ENCODE measurements around the gene PDE4D.

PDE4D gene

DNA sequence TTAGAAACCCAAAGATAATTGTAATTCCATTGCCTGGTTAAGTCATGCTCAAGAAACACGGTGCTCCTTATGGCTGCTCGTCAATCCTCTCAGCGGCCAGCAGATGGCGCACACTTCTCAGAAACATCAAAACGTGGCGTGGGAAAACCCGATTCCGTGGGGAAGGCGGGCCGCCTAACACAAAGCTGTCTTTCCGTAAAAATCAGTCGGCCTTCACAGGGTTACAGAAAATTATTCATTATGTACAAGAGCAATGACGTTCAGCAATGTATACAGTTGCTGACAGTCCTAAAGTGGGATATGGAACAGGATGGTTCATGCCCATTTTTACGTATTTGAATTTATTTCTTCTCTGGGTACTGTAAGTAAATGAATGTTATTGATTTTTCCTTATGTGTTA lies 83.5 kb downstream of the PDE4D start:
- Histone ChIP-seq H3K4me3 (no peak overlapping the region), H3K9me3 (no peaks in the 10 kb centered on the region), H3K27me3 (ENCODE audit: low read depth) (no peaks in the 10 kb centered on the region), H3K36me3 (replicated peaks) (no peaks in the 10 kb centered on the region), H3K4me1 (no peaks in the 10 kb centered on the region)
- peak; percentile 44 to 77 for DNase-seq (ENCODE audit: low spot score in 2 of 2)
- in situ Hi-C loops (cut with MboI; ENCODE audit: low sequenced_read_pairs) = loop anchor here (25.0 kb wide), 3 partner anchors 477 to 852 kb away; no protein-coding TSS in a partner anchor

DNA sequence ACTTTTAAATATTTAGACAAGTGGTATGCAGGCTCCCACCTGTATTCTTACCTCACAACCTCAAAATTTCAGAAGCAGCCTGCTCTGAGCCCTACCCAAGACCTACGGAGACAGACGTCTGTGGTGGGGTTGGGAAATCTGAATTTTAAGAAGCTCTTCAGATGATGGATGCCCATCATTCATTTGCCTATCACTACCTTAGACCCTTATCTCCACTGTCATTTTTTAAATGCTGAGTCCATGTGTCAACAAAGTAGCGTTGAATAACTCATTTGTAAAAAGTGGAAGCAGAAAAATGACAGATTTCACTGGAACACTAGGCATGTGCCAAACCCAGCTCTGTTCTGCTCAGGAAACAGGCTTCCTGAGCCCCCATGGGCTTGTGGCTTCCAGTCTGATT lies 85.7 kb downstream of the PDE4D start:
- Histone ChIP-seq H3K4me1 (no peaks in the 10 kb centered on the region), H3K9me3 (no peaks in the 10 kb centered on the region), H3K36me3 (replicated peaks) (no peaks in the 10 kb centered on the region), H3K4me3 (no peak overlapping the region), H3K27me3 (ENCODE audit: low read depth) (no peaks in the 10 kb centered on the region)
- no peak for DNase-seq (ENCODE audit: low spot score in 2 of 2)
- in situ Hi-C loops (cut with MboI; ENCODE audit: low sequenced_read_pairs) = loop anchor here (25.0 kb wide), 3 partner anchors 479 to 854 kb away; no protein-coding TSS in a partner anchor

GRCh38 chr5:59800347-59800893 lies 93.1 kb downstream of the PDE4D start:
- no peak for DNase-seq (ENCODE audit: low spot score in 2 of 2)
- in situ Hi-C loops (cut with MboI; ENCODE audit: low sequenced_read_pairs) = loop anchor here (25.0 kb wide), 3 partner anchors 487 to 862 kb away; no protein-coding TSS in a partner anchor
- Histone ChIP-seq H3K27me3 (ENCODE audit: low read depth) (0 out of 2 replicates have a peak, but pooled peaks cover 2% of the 10 kb centered on the region), H3K9me3 (no peaks in the 10 kb centered on the region), H3K36me3 (replicated peaks) (no peaks in the 10 kb centered on the region), H3K4me1 (no peaks in the 10 kb centered on the region), H3K4me3 (no peak overlapping the region)

- H3K9me3 ChIP-seq = no peaks in the 10 kb centered on the region
- peak; percentile 31 to 60 for DNase-seq (ENCODE audit: low spot score in 2 of 2)
- no peaks in the 10 kb centered on the region for H3K36me3 ChIP-seq (replicated peaks)
- in situ Hi-C loops (cut with MboI; ENCODE audit: low sequenced_read_pairs) = loop anchor here (25.0 kb wide), 3 partner anchors 487 to 862 kb away; no protein-coding TSS in a partner anchor
- H3K4me3 ChIP-seq = no peak overlapping the region
- H3K4me1 ChIP-seq = no peaks in the 10 kb centered on the region
- H3K27me3 ChIP-seq (ENCODE audit: low read depth) = 0 out of 2 replicates have a peak, but pooled peaks cover 2% of the 10 kb centered on the region
Observed at GRCh38 chr5:59799668-59800346, 93.7 kb downstream of the PDE4D start.

GRCh38 chr5:59798862-59799667 lies 94.5 kb downstream of the PDE4D start:
- Histone ChIP-seq H3K36me3 (replicated peaks) (no peaks in the 10 kb centered on the region), H3K4me1 (no peaks in the 10 kb centered on the region), H3K9me3 (no peaks in the 10 kb centered on the region), H3K27me3 (ENCODE audit: low read depth) (0 out of 2 replicates have a peak, but pooled peaks cover 2% of the 10 kb centered on the region), H3K4me3 (no peak overlapping the region)
- in situ Hi-C loops (cut with MboI; ENCODE audit: low sequenced_read_pairs) = no loop called here
- DNase-seq (ENCODE audit: low spot score in 2 of 2) = no peak

DNA sequence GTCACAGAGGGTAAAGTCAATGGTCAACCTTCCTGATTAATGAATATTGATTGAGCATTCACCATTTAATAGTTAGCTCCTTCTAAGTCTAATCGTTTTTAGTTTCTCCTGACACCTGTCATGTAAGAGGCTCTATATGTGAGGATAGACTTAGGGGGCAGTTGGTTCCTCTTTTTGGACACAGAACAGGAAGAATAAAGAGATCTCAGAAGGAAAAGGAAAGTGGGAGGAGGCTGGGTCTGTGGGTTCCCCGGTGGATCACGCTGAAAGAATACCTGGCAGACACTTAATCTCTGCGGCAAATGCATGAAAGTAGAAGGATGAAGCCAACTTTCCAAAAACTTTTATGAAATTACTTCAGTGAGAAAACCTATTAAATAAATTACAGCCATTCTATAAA lies 98.4 kb downstream of the PDE4D start:
- Histone ChIP-seq H3K27me3 (ENCODE audit: low read depth) (0 out of 2 replicates have a peak, but pooled peaks cover 6% of the 10 kb centered on the region), H3K4me3 (no peak overlapping the region), H3K4me1 (no peaks in the 10 kb centered on the region), H3K9me3 (no peaks in the 10 kb centered on the region), H3K36me3 (replicated peaks) (no peaks in the 10 kb centered on the region)
- DNase-seq (ENCODE audit: low spot score in 2 of 2) = no peak
- in situ Hi-C loops (cut with MboI; ENCODE audit: low sequenced_read_pairs) = no loop called here

- Histone ChIP-seq H3K4me1 (no peaks in the 10 kb centered on the region), H3K9me3 (no peaks in the 10 kb centered on the region), H3K4me3 (no peak overlapping the region), H3K27me3 (ENCODE audit: low read depth) (0 out of 2 replicates have a peak, but pooled peaks cover 6% of the 10 kb centered on the region), H3K36me3 (replicated peaks) (no peaks in the 10 kb centered on the region)
- in situ Hi-C loops (cut with MboI; ENCODE audit: low sequenced_read_pairs) = no loop called here
- DNase-seq (ENCODE audit: low spot score in 2 of 2) = no peak
Observed at GRCh38 chr5:59792983-59793585, 100.4 kb downstream of the PDE4D start.

- Histone ChIP-seq H3K4me3 (no peak overlapping the region), H3K4me1 (no peaks in the 10 kb centered on the region), H3K27me3 (ENCODE audit: low read depth) (0 out of 2 replicates have a peak, but pooled peaks cover 6% of the 10 kb centered on the region), H3K9me3 (no peaks in the 10 kb centered on the region), H3K36me3 (replicated peaks) (no peaks in the 10 kb centered on the region)
- in situ Hi-C loops (cut with MboI; ENCODE audit: low sequenced_read_pairs) = no loop called here
- DNase-seq (ENCODE audit: low spot score in 2 of 2) = no peak
Observed at GRCh38 chr5:59791617-59792016, 101.9 kb downstream of the PDE4D start.

DNA sequence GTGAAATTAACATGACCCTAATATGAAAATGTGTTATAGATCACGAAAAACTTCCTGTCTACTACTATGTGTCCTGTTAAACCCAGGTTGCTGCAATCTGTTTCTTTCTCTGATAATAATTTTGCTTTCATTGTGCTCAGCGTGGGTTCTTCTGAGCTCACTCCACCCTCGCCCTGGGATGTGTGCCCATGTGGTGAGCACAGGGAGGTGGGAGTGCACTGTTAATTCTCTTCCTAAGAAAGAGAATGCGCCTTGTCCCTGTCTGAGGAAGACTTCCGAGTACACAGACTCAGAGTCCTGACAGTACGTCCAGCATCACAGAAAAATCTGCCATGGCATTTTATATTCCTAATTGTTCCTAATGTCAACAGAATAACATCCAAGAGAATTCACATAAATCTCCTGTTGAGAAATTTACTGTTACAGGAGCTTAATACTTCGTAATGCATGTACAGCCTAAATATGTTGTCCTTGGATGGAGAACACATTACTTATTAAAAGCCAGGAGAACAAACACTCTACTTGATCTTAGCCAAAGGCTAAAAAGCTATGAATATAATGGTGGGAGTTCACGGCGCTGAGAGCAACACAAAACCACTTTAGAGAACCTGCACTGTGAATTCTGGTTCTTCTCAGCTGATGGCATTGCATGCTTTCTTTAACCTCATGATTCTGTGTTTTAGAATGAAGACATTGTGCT lies 102.6 kb downstream of the PDE4D start:
- in situ Hi-C loops (cut with MboI; ENCODE audit: low sequenced_read_pairs) = no loop called here
- 0 out of 2 replicates have a peak, but pooled peaks cover 5% of the 10 kb centered on the region for H3K27me3 ChIP-seq (ENCODE audit: low read depth)
- H3K9me3 ChIP-seq = no peaks in the 10 kb centered on the region
- H3K4me1 ChIP-seq = no peaks in the 10 kb centered on the region
- H3K36me3 ChIP-seq (replicated peaks) = no peaks in the 10 kb centered on the region
- no peak for DNase-seq (ENCODE audit: low spot score in 2 of 2)
- no peak overlapping the region for H3K4me3 ChIP-seq

DNA sequence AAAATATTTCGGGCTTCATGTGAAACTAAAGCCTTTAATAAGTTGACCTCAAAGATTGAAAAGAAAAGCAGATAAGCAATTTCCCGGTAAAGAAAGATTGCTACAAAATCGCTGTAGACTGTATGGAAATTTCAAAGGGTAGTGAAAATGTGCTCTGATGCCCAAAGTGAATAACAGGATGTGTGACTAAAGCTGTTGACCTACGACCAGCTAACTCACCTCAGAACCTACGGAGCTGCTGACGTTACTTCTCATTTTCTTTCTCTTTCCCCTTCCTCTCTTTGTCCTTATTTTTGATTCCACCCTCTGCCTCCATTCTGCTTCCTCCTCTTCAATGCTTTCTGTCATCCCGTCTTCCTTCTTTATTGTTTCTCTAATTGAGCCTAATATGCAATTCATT lies 103.2 kb downstream of the PDE4D start:
- H3K36me3 ChIP-seq (replicated peaks) = no peaks in the 10 kb centered on the region
- H3K4me1 ChIP-seq = no peaks in the 10 kb centered on the region
- 0 out of 2 replicates have a peak, but pooled peaks cover 4% of the 10 kb centered on the region for H3K27me3 ChIP-seq (ENCODE audit: low read depth)
- no peak for DNase-seq (ENCODE audit: low spot score in 2 of 2)
- H3K9me3 ChIP-seq = no peaks in the 10 kb centered on the region
- no peak overlapping the region for H3K4me3 ChIP-seq
- in situ Hi-C loops (cut with MboI; ENCODE audit: low sequenced_read_pairs) = no loop called here

DNA sequence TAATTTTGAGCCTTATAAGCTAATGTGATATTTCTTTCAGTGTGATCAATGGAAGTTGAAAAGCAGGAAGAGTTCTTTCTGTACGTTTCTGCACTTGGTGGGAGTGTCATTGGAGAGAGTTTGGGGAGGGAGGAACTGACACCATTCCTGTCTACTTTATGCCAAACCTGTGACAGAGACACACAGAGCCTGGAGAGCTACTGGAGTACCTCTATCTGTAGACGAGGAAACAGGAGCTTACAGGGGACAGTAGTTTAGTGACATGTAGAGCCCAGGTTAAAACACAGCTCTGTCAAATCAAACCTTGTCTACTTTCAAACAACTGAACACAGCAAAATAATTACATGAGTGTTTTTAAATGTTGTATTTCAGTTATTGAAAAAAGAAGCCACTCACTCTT lies 103.6 kb downstream of the PDE4D start:
- Histone ChIP-seq H3K4me1 (no peaks in the 10 kb centered on the region), H3K9me3 (no peaks in the 10 kb centered on the region), H3K4me3 (no peak overlapping the region), H3K27me3 (ENCODE audit: low read depth) (0 out of 2 replicates have a peak, but pooled peaks cover 4% of the 10 kb centered on the region), H3K36me3 (replicated peaks) (no peaks in the 10 kb centered on the region)
- DNase-seq (ENCODE audit: low spot score in 2 of 2) = no peak
- in situ Hi-C loops (cut with MboI; ENCODE audit: low sequenced_read_pairs) = no loop called here

DNA sequence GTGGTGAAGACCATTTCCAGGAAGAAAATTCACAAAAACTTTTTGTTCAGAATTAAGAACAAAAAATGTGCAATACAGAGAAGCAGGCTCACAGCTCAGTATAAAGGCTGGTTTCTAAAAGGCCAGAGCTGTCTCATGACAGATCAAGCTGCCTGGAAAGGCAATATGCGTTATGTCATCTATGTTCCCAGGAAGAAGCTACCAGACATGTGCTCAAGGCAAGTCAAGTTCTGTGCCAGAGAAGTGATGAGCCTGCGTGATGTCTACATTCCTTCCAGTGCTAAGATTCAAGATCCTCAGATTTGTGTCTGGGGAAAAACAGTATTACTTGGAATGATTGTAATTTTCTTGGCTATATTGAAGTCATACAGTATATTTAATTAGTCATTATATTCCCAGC lies 104.3 kb downstream of the PDE4D start:
- H3K4me1 ChIP-seq = no peaks in the 10 kb centered on the region
- 0 out of 2 replicates have a peak, but pooled peaks cover 4% of the 10 kb centered on the region for H3K27me3 ChIP-seq (ENCODE audit: low read depth)
- H3K9me3 ChIP-seq = no peaks in the 10 kb centered on the region
- DNase-seq (ENCODE audit: low spot score in 2 of 2) = no peak
- H3K36me3 ChIP-seq (replicated peaks) = no peaks in the 10 kb centered on the region
- in situ Hi-C loops (cut with MboI; ENCODE audit: low sequenced_read_pairs) = no loop called here
- H3K4me3 ChIP-seq = no peak overlapping the region

GRCh38 chr5:59786334-59786805 lies 107.2 kb downstream of the PDE4D start:
- in situ Hi-C loops (cut with MboI; ENCODE audit: low sequenced_read_pairs) = no loop called here
- no peak for DNase-seq (ENCODE audit: low spot score in 2 of 2)

More at GRCh38 chr5:59786334-59786805, 107.2 kb downstream of the PDE4D start:
- H3K27me3 ChIP-seq (ENCODE audit: low read depth) = 0 out of 2 replicates have a peak, but pooled peaks cover 4% of the 10 kb centered on the region
- no peak overlapping the region for H3K4me3 ChIP-seq
- H3K9me3 ChIP-seq = no peaks in the 10 kb centered on the region
- H3K4me1 ChIP-seq = no peaks in the 10 kb centered on the region
- H3K36me3 ChIP-seq (replicated peaks) = no peaks in the 10 kb centered on the region

Data from HAP-1 (cell line).